Bronchial epithelial cell (primary cell): ENCODE results near the gene CLN6. TPM values are rescaled to one million over a fixed set of nuclear protein-coding genes. Genes with fewer than 3 reads are reported as not detected.
A peak's percentile ranks its signal among the peaks of the same experiment; 100 is the strongest.

Experiments used
- DNase-seq: peaks from one replicate; pipeline ENCODE4 v3.0.0-alpha.2; 2010; ENCODE audit warnings: low read depth
- FAIRE-seq: peaks from 2 replicates; lab custom pipeline; 2011; peaks lifted over from hg19 to GRCh38; lab: Jason Lieb, UNC
- H3K27me3 ChIP-seq: 2 replicates; pipeline ENCODE4 v1.5.1; 2011; ENCODE audit warnings: low read length; ENCODE audit not compliant: control insufficient read depth, insufficient read depth
- H3K36me3 ChIP-seq: 2 replicates; pipeline ENCODE4 v1.5.1; 2011; ENCODE audit warnings: low read length; ENCODE audit not compliant: control insufficient read depth, insufficient read depth
- H3K4me3 ChIP-seq: 2 replicates; pipeline ENCODE4 v1.5.1; 2011; ENCODE audit warnings: mild to moderate bottlenecking, low read depth, low read length, control low read depth
- CTCF ChIP-seq: IDR thresholded peaks from 2 replicates; pipeline ENCODE4 v1.5.1; 2011; ENCODE audit warnings: mild to moderate bottlenecking, moderate library complexity, low read length, control low read depth, inconsistent platforms; ENCODE audit not compliant: insufficient read depth, severe bottlenecking
- total RNA-seq: library from RNA; depleted of rRNA; stranded (reverse); fragments of >200 nt; gene quantifications from 2 replicates; pipeline ENCODE4 v1.2.1, GENCODE V29; 2014

The CLN6 gene
- total RNA-seq, 1 donor from 2014 or later = 8.2 TPM

GRCh38 chr15:68268405-68268804 is 38.9 kb upstream of the CLN6 start:
- FAIRE-seq (no peak), DNase-seq (peak; percentile 96)
- no peak for TF ChIP-seq CTCF
- Histone ChIP-seq H3K27me3 (no peaks in the 10 kb centered on the region), H3K4me3 (no peak overlapping the region), H3K36me3 (no peaks in the 10 kb centered on the region)

GRCh38 chr15:68265674-68266073 is 36.1 kb upstream of the CLN6 start:
- FAIRE-seq = no peak

GRCh38 chr15:68265081-68265480 is 35.6 kb upstream of the CLN6 start:
- Histone ChIP-seq H3K36me3 (no peaks in the 10 kb centered on the region), H3K4me3 (no peak overlapping the region), H3K27me3 (no peaks in the 10 kb centered on the region)
- no peak for TF ChIP-seq CTCF
- DNase-seq = peak; percentile 68
- FAIRE-seq = no peak

More at GRCh38 chr15:68265674-68266073, 36.1 kb upstream of the CLN6 start:
- Histone ChIP-seq H3K4me3 (no peak overlapping the region), H3K27me3 (no peaks in the 10 kb centered on the region), H3K36me3 (no peaks in the 10 kb centered on the region)
- TF ChIP-seq CTCF = no peak
- DNase-seq = no peak

- Histone ChIP-seq H3K4me3 (no peak overlapping the region), H3K36me3 (no peaks in the 10 kb centered on the region), H3K27me3 (no peaks in the 10 kb centered on the region)
- TF ChIP-seq CTCF = no peak
- DNase-seq (no peak), FAIRE-seq (no peak)
Observed at GRCh38 chr15:68264282-68264681, 34.8 kb upstream of the CLN6 start.

- TF ChIP-seq CTCF = no peak
- DNase-seq (no peak), FAIRE-seq (no peak)
- H3K36me3 ChIP-seq = no peaks in the 10 kb centered on the region
- no peaks in the 10 kb centered on the region for H3K27me3 ChIP-seq
- H3K4me3 ChIP-seq = no peak overlapping the region
Observed at GRCh38 chr15:68262514-68263356, 33.2 kb upstream of the CLN6 start.
